ENCODE measurements around the gene ZMAT3. TPM values are rescaled to one million over a fixed set of nuclear protein-coding genes. Genes with fewer than 3 reads are reported as not detected.

The ZMAT3 gene
- total and polyA plus RNA-seq, 4 donors, result 2.4 to 12.1 (median 5.4) TPM

- no peak for DNase-seq
- H3K27ac ChIP-seq (ENCODE audit: low read depth in 1 of 2, low read length in 1 of 2), result no peak overlapping the region
- H3K9ac ChIP-seq (ENCODE audit: insufficient read depth in 1 of 2, low read length in 2 of 2), result no peak overlapping the region
- no peak overlapping the region for H3K4me3 ChIP-seq
- WGBS, 2 donors, result 80 to 90% methylated on average over 9 of the region's 9 CpGs
- H3K4me1 ChIP-seq (ENCODE audit: control insufficient read depth in 5 of 5, insufficient read depth in 5 of 5, low read length in 5 of 5), result peaks cover 0 to 10% (median 0%) of the 10 kb centered on the region in 5 donors
- no peaks in the 10 kb centered on the region for H3K27me3 ChIP-seq (ENCODE audit: control insufficient read depth in 3 of 3, insufficient read depth in 3 of 3, low read length in 2 of 3)
- H3K9me3 ChIP-seq (ENCODE audit: control insufficient read depth in 4 of 4, insufficient read depth in 3 of 4, low read length in 3 of 4), result no peaks in the 10 kb centered on the region
- no peak for ATAC-seq (ENCODE audit: insufficient read depth, low FRiP score)
- no peak for TF ChIP-seq CTCF (IDR thresholded peaks at IDR 0.05; ENCODE audit: control extremely low read depth, extremely low read depth)
- H3K36me3 ChIP-seq (ENCODE audit: control insufficient read depth in 4 of 4, insufficient read depth in 4 of 4, low read length in 4 of 4), result peaks cover 0 to 2% (median 0%) of the 10 kb centered on the region in 4 donors
Observed at GRCh38 chr3:179016979-179017670, 54.5 kb downstream of the ZMAT3 start.

- ATAC-seq (ENCODE audit: insufficient read depth, low FRiP score), result peak; percentile 79
- peak; percentile 78 for TF ChIP-seq CTCF (IDR thresholded peaks at IDR 0.05; ENCODE audit: control extremely low read depth, extremely low read depth)
- Histone ChIP-seq H3K4me1 (ENCODE audit: control insufficient read depth in 5 of 5, insufficient read depth in 5 of 5, low read length in 5 of 5) (peaks cover 0 to 9% (median 0%) of the 10 kb centered on the region in 5 donors), H3K27me3 (ENCODE audit: control insufficient read depth in 3 of 3, insufficient read depth in 3 of 3, low read length in 2 of 3) (no peaks in the 10 kb centered on the region), H3K9ac (ENCODE audit: insufficient read depth in 1 of 2, low read length in 2 of 2) (no peak overlapping the region), H3K36me3 (ENCODE audit: control insufficient read depth in 4 of 4, insufficient read depth in 4 of 4, low read length in 4 of 4) (peaks cover 0 to 2% (median 0%) of the 10 kb centered on the region in 4 donors), H3K9me3 (ENCODE audit: control insufficient read depth in 4 of 4, insufficient read depth in 3 of 4, low read length in 3 of 4) (no peaks in the 10 kb centered on the region), H3K27ac (ENCODE audit: low read depth in 1 of 2, low read length in 1 of 2) (no peak overlapping the region), H3K4me3 (no peak overlapping the region)
- WGBS, 2 donors, result 0% methylated on average over 1 of the region's 1 CpG
- DNase-seq, result peak; percentile 63 to 88 (median 84)
Observed at GRCh38 chr3:179015551-179016020, 56.0 kb downstream of the ZMAT3 start.

- H3K4me3 ChIP-seq, result no peak overlapping the region
- H3K36me3 ChIP-seq (ENCODE audit: control insufficient read depth in 4 of 4, insufficient read depth in 4 of 4, low read length in 4 of 4), result no peaks in the 10 kb centered on the region
- H3K9ac ChIP-seq (ENCODE audit: insufficient read depth in 1 of 2, low read length in 2 of 2), result no peak overlapping the region
- no peaks in the 10 kb centered on the region for H3K4me1 ChIP-seq (ENCODE audit: control insufficient read depth in 5 of 5, insufficient read depth in 5 of 5, low read length in 5 of 5)
- peaks cover 0 to 2% (median 0%) of the 10 kb centered on the region in 4 donors for H3K9me3 ChIP-seq (ENCODE audit: control insufficient read depth in 4 of 4, insufficient read depth in 3 of 4, low read length in 3 of 4)
- H3K27ac ChIP-seq (ENCODE audit: low read depth in 1 of 2, low read length in 1 of 2), result no peak overlapping the region
- no peak for ATAC-seq (ENCODE audit: insufficient read depth, low FRiP score)
- TF ChIP-seq CTCF (IDR thresholded peaks at IDR 0.05; ENCODE audit: control extremely low read depth, extremely low read depth), result no peak
- H3K27me3 ChIP-seq (ENCODE audit: control insufficient read depth in 3 of 3, insufficient read depth in 3 of 3, low read length in 2 of 3), result no peaks in the 10 kb centered on the region
- no peak for DNase-seq
- WGBS, 2 donors, result 98% methylated on average over 2 of the region's 2 CpGs
Observed at GRCh38 chr3:179005706-179006105, 65.9 kb downstream of the ZMAT3 start.

Data from lung (tissue), 12 donors.